ENCODE results near the gene EVI5L.
"Not testable (repeated sequence)": the region's sequence is repeated elsewhere in the genome, so short reads cannot be mapped to it uniquely, and the experiment has no call there.

The EVI5L gene

DNA sequence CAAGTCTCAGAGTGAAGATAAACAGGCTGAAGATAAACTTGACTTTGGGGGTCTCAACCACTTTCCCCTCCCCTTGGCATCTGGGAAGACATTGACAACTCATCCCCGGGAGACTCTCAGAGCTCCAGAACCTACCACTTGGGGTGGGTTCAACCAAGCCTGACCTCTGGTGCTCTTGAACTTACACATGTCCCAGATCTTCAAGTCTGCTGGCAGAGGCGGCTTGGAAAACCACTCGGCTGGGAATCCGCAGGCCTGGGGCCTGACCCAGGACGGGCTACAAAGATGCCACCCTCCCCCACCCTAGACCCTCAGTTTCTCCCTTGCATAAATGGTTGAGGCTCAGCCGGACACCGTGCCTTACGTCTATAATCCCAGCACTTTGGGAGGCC, 58.8 kb downstream of the EVI5L start:
- peaks cover 12% of the 10 kb centered on the region for H3K4me1 ChIP-seq (ENCODE audit: control insufficient read depth, insufficient read depth, low read length)
- H3K4me3 ChIP-seq (ENCODE audit: low read length), result peak overlapping the region; percentile 56
- H3K9me3 ChIP-seq (ENCODE audit: control insufficient read depth, low read length), result no peaks in the 10 kb centered on the region
- H3K9ac ChIP-seq (ENCODE audit: low read length), result peak overlapping the region; percentile 86
- H3K36me3 ChIP-seq (ENCODE audit: control insufficient read depth, insufficient read depth, low read length), result no peaks in the 10 kb centered on the region
- peaks cover 3% of the 10 kb centered on the region for H3K27me3 ChIP-seq (ENCODE audit: control insufficient read depth, insufficient read depth, low read length)

DNA sequence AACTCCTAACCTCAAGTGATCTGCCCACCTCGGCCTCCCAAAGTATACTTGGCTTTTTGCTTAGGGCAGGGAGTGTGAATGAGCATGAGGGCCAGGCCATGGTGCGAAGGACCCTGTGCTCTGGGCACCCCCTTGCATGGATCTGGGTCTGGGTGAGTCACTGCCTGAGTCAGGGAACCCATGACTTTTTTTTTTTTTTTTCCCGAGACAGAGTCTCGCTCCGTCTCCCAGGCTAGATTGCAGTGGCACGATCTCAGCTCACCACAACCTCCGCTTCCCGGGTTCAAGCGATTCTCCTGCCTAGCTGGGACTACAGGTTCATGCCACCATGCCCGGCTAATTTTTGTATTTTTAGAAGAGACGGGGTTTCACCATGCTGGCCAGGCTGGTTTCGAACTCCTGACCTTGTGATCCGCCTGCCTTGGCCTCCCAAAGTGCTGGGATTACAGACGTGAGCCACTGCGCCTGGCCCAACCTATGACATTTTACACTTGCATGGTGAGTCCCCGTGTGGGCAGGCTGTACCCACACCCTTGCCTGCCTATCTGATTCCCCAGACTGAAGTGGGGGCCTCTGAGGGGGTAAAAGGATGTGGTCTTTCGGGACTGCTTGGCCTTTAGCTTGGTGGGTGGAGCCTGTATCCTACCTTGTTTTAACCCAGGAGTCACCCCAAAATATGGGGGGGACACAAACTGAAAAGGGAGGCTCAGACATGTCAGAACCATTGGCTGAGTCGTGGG, 63.5 kb downstream of the EVI5L start:
- not testable (repeated sequence) for H3K9ac ChIP-seq (ENCODE audit: low read length); H3K4me3 ChIP-seq (ENCODE audit: low read length); H3K36me3 ChIP-seq (ENCODE audit: control insufficient read depth, insufficient read depth, low read length); H3K9me3 ChIP-seq (ENCODE audit: control insufficient read depth, low read length); H3K27me3 ChIP-seq (ENCODE audit: control insufficient read depth, insufficient read depth, low read length)
- peaks cover 21% of the 10 kb centered on the region for H3K4me1 ChIP-seq (ENCODE audit: control insufficient read depth, insufficient read depth, low read length)

DNA sequence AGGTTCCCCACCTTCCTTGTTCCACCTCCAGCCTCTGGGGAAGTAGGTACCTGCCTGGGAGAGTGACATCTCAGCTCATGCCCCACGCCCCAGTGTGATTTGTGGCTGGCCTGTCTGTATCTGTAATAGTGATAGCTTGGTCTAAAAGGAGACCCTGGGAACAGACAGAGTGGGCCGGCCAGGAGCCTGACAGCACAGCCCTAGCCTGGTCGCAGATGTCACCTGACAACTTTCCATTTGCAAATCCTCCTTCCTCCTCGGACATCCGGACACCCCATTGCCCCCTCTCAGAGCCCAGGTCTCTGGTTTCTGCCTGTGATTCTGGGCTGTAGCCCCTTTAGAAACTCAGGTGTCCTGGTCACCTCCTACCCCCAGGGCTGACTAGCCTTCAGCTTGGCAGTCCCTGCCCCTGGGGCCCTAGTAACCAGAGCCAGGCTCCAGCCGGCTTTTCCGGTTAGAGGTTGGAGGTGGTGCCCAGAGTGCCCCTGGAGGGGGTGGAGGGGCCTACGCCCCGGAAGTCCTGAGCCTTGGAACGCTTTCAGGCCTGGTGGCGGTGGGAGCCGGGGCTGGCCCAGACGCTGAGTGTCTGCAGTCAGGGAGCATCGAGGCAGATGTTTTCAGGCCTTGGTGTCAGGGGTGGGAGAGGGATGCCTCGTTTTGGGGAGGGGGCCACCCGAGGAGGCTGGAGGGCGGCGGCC, 64.7 kb downstream of the EVI5L start:
- no peaks in the 10 kb centered on the region for H3K9me3 ChIP-seq (ENCODE audit: control insufficient read depth, low read length)
- H3K4me3 ChIP-seq (ENCODE audit: low read length), result no peak overlapping the region
- no peaks in the 10 kb centered on the region for H3K27me3 ChIP-seq (ENCODE audit: control insufficient read depth, insufficient read depth, low read length)
- H3K9ac ChIP-seq (ENCODE audit: low read length), result peak overlapping the region; percentile 72
- H3K36me3 ChIP-seq (ENCODE audit: control insufficient read depth, insufficient read depth, low read length), result no peaks in the 10 kb centered on the region
- H3K4me1 ChIP-seq (ENCODE audit: control insufficient read depth, insufficient read depth, low read length), result peaks cover 14% of the 10 kb centered on the region

DNA sequence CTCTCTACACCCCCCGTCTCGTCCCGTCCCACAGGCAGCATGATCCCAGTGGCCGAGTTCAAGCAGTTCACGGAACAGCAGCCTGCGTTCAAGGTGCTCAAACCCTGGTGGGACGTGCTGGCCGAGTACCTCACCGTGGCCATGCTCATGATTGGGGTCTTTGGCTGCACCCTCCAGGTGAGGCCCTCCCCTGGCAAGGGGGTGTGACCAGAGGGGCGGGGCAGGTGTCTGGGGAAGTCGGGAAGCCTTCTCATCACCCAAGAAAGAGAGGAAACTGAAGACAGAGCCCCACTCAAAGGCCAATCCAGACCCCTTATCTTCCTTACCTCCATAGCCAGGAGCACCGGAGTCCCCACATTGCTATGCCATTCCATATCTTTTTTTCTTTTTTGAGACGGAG, 65.5 kb downstream of the EVI5L start:
- Histone ChIP-seq H3K27me3 (ENCODE audit: control insufficient read depth, insufficient read depth, low read length) (no peaks in the 10 kb centered on the region), H3K9me3 (ENCODE audit: control insufficient read depth, low read length) (no peaks in the 10 kb centered on the region), H3K9ac (ENCODE audit: low read length) (no peak overlapping the region), H3K4me1 (ENCODE audit: control insufficient read depth, insufficient read depth, low read length) (peaks cover 14% of the 10 kb centered on the region), H3K4me3 (ENCODE audit: low read length) (no peak overlapping the region), H3K36me3 (ENCODE audit: control insufficient read depth, insufficient read depth, low read length) (no peaks in the 10 kb centered on the region)

DNA sequence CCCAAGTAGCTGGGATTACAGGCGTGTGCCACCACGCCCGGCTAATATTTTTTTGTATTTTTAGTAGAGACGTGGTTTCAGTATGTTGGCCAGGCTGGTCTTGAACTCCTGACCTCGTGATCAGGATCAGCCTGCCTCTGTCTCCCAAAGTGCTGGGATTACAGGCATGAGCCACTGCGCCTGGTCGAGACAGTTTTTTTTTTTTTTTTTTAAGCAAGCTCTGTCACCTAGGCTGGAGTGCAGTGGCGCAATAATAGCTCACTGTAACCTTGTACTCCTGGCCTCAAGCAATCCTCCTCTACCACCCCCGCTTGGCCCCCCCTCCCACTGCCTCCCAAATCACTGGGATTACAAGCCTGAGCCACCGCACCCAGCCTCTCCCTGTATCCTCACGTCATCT, 67.3 kb downstream of the EVI5L start:
- H3K9me3 ChIP-seq (ENCODE audit: control insufficient read depth, low read length), result no peaks in the 10 kb centered on the region
- peaks cover 14% of the 10 kb centered on the region for H3K4me1 ChIP-seq (ENCODE audit: control insufficient read depth, insufficient read depth, low read length)
- no peak overlapping the region for H3K4me3 ChIP-seq (ENCODE audit: low read length)
- H3K27me3 ChIP-seq (ENCODE audit: control insufficient read depth, insufficient read depth, low read length), result no peaks in the 10 kb centered on the region
- H3K36me3 ChIP-seq (ENCODE audit: control insufficient read depth, insufficient read depth, low read length), result no peaks in the 10 kb centered on the region
- H3K9ac ChIP-seq (ENCODE audit: low read length), result no peak overlapping the region

DNA sequence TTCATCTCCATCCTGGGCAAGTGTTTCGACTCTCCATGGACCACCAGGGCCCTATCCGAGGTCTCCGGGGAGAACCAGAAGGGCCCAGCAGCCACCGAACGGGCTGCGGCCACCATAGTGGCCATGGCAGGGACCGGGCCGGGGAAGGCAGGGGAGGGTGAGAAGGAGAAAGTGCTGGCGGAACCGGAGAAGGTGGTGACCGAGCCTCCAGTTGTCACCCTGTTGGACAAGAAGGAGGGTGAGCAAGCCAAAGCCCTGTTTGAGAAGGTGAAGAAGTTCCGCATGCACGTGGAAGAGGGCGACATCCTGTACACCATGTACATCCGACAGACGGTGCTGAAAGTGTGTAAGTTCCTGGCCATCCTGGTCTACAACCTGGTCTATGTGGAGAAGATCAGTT, 68.9 kb downstream of the EVI5L start:
- no peak overlapping the region for H3K9ac ChIP-seq (ENCODE audit: low read length)
- peaks cover 19% of the 10 kb centered on the region for H3K4me1 ChIP-seq (ENCODE audit: control insufficient read depth, insufficient read depth, low read length)
- no peaks in the 10 kb centered on the region for H3K9me3 ChIP-seq (ENCODE audit: control insufficient read depth, low read length)
- H3K4me3 ChIP-seq (ENCODE audit: low read length), result no peak overlapping the region
- H3K36me3 ChIP-seq (ENCODE audit: control insufficient read depth, insufficient read depth, low read length), result no peaks in the 10 kb centered on the region
- H3K27me3 ChIP-seq (ENCODE audit: control insufficient read depth, insufficient read depth, low read length), result no peaks in the 10 kb centered on the region

DNA sequence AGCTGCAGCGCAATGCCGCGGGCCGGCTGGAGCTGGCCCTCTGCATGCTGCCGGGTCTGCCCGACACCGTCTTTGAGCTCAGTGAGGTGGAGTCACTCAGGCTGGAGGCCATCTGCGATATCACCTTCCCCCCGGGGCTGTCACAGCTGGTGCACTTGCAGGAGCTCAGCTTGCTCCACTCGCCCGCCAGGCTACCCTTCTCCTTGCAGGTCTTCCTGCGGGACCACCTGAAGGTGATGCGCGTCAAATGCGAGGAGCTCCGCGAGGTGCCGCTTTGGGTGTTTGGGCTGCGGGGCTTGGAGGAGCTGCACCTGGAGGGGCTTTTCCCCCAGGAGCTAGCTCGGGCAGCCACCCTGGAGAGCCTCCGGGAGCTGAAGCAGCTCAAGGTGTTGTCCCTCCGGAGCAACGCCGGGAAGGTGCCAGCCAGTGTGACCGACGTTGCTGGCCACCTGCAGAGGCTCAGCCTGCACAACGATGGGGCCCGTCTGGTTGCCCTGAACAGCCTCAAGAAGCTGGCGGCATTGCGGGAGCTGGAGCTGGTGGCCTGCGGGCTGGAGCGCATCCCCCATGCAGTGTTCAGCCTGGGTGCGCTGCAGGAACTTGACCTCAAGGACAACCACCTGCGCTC, 69.8 kb downstream of the EVI5L start:
- H3K27me3 ChIP-seq (ENCODE audit: control insufficient read depth, insufficient read depth, low read length), result no peaks in the 10 kb centered on the region
- H3K36me3 ChIP-seq (ENCODE audit: control insufficient read depth, insufficient read depth, low read length), result no peaks in the 10 kb centered on the region
- no peaks in the 10 kb centered on the region for H3K9me3 ChIP-seq (ENCODE audit: control insufficient read depth, low read length)
- no peak overlapping the region for H3K4me3 ChIP-seq (ENCODE audit: low read length)
- H3K9ac ChIP-seq (ENCODE audit: low read length), result no peak overlapping the region
- peaks cover 16% of the 10 kb centered on the region for H3K4me1 ChIP-seq (ENCODE audit: control insufficient read depth, insufficient read depth, low read length)

DNA sequence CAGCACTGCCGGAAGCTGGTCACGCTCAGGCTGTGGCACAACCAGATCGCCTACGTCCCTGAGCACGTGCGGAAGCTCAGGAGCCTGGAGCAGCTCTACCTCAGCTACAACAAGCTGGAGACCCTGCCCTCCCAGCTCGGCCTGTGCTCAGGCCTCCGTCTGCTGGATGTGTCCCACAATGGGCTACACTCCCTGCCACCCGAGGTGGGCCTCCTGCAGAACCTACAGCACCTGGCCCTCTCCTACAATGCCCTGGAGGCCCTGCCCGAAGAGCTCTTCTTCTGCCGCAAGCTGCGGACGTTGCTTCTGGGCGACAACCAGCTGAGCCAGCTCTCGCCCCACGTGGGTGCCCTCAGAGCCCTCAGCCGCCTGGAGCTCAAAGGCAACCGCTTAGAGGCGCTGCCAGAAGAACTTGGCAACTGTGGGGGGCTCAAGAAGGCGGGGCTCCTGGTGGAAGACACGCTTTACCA, 70.4 kb downstream of the EVI5L start:
- Histone ChIP-seq H3K27me3 (ENCODE audit: control insufficient read depth, insufficient read depth, low read length) (no peaks in the 10 kb centered on the region), H3K9me3 (ENCODE audit: control insufficient read depth, low read length) (no peaks in the 10 kb centered on the region), H3K36me3 (ENCODE audit: control insufficient read depth, insufficient read depth, low read length) (no peaks in the 10 kb centered on the region), H3K4me1 (ENCODE audit: control insufficient read depth, insufficient read depth, low read length) (peaks cover 16% of the 10 kb centered on the region), H3K4me3 (ENCODE audit: low read length) (no peak overlapping the region), H3K9ac (ENCODE audit: low read length) (no peak overlapping the region)

DNA sequence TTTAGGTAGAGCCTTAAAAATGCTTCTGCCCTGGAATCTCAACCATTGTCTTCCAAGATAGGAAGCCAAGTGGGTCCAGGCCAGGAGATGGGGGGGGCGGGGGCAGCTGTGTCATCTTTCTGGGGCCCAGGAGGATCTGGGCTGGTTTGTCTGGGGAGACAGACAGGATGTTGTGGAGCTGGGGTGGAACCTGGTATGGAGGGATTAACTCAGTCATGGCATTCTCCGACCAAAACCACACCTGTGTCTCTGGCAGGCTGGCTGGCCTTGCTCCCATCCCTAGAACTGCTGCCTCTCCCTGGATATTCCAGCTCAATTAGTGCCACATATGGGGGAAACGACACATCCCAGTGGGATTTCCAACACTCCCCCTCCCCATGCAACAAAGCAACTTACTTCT, 70.9 kb downstream of the EVI5L start:
- peaks cover 16% of the 10 kb centered on the region for H3K4me1 ChIP-seq (ENCODE audit: control insufficient read depth, insufficient read depth, low read length)
- no peaks in the 10 kb centered on the region for H3K27me3 ChIP-seq (ENCODE audit: control insufficient read depth, insufficient read depth, low read length)
- H3K4me3 ChIP-seq (ENCODE audit: low read length), result no peak overlapping the region
- H3K9ac ChIP-seq (ENCODE audit: low read length), result no peak overlapping the region
- no peaks in the 10 kb centered on the region for H3K36me3 ChIP-seq (ENCODE audit: control insufficient read depth, insufficient read depth, low read length)
- no peaks in the 10 kb centered on the region for H3K9me3 ChIP-seq (ENCODE audit: control insufficient read depth, low read length)

DNA sequence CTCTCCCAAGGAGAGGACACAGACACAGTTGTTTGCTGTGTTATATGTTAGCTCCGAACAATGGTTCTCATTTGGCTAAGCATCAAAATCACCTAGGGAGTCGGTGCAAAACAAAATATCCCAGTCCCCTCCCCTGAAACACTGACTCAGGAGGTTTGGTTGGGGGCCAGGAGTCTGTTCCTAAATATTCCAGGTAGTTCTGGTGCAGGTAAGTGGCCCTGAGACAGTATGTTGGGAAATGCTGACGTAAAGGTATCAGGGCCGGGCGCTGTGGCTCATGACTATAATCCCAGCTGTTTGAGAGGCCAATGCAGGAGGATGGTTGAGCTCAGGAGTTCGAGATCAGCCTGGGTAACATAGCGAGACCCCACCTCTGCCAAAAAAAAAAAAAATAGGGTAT, 71.3 kb downstream of the EVI5L start:
- H3K36me3 ChIP-seq (ENCODE audit: control insufficient read depth, insufficient read depth, low read length), result no peaks in the 10 kb centered on the region
- H3K4me3 ChIP-seq (ENCODE audit: low read length), result no peak overlapping the region
- H3K9me3 ChIP-seq (ENCODE audit: control insufficient read depth, low read length), result no peaks in the 10 kb centered on the region
- H3K4me1 ChIP-seq (ENCODE audit: control insufficient read depth, insufficient read depth, low read length), result peaks cover 16% of the 10 kb centered on the region
- H3K27me3 ChIP-seq (ENCODE audit: control insufficient read depth, insufficient read depth, low read length), result no peaks in the 10 kb centered on the region
- no peak overlapping the region for H3K9ac ChIP-seq (ENCODE audit: low read length)

DNA sequence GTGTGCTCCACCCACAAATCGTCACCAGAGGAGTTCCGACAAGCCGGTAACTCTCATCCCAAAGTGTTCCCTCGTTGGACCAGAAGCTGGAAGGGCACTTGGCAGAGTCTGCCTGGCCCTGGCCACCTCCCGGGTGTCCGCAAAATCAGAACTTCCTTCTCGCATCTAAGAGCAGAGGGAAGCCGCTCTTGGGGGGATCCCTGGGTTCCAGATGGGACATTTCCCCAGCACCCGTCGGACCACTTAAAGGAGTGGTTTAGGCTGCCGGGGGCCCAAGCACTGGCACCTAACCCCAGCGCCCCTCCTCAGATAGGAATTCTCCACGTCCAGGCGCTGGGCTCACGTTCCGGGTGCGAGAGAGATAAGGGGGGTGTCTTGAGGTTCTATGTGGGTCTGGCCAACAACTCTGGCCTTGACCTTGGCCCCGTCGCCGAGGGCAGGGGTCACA, 72.8 kb downstream of the EVI5L start:
- Histone ChIP-seq H3K27me3 (ENCODE audit: control insufficient read depth, insufficient read depth, low read length) (no peaks in the 10 kb centered on the region), H3K36me3 (ENCODE audit: control insufficient read depth, insufficient read depth, low read length) (no peaks in the 10 kb centered on the region), H3K9ac (ENCODE audit: low read length) (peak overlapping the region; percentile 76), H3K4me1 (ENCODE audit: control insufficient read depth, insufficient read depth, low read length) (peaks cover 16% of the 10 kb centered on the region), H3K9me3 (ENCODE audit: control insufficient read depth, low read length) (no peaks in the 10 kb centered on the region), H3K4me3 (ENCODE audit: low read length) (peak overlapping the region; percentile 66)
